Erythroblast (primary cell): ENCODE results near the gene HLA-E.
"Not testable (repeated sequence)": the region's sequence is repeated elsewhere in the genome, so short reads cannot be mapped to it uniquely, and the experiment has no call there.

Source experiments
- GATA1 ChIP-seq: IDR thresholded peaks from 2 replicates; pipeline ENCODE4 v1.6.1; 2011; ENCODE audit warnings: low read depth, mild to moderate bottlenecking, control low read depth, low read length, moderate library complexity
- POLR2A ChIP-seq: IDR thresholded peaks from 2 replicates; pipeline ENCODE4 v1.6.1; 2011; ENCODE audit warnings: mild to moderate bottlenecking, low read length

DNA sequence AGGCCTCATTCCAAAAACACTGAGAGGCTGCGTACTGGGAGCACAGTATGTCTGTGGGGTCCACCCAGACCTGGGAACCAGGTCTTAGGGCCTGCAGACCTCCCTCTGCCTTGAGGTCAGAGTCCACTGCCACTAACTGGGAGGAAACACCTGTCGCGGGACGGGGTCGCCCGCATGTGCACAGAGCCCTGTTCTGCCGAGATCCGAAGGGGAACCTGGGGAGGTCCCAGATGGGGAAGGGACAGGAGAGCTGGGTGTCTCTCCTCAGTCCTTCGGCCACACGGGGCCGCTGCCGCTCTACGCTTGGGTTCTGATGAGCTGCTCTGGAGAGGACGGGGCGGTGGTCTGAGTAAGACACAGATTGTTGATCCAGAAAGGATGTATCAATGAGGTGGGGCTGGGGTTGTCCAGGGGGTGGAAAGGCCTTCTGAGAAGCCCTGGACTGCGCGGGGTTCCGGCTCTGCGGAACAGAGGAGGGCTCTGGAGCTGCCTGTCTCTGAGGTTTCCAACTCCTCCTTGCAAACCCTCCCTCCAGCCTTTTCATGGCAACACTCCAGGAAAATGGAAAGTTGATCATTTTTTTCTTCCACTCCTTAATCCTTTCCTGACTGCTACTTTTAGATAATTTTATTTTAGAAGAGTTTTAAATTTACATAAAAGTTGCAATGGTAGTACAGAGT is 7.2 kb upstream of the HLA-E start:
- TF ChIP-seq POLR2A, GATA1: not testable (repeated sequence)
